Activated CD4-positive, alpha-beta T cell treated with anti-CD3 and anti-CD28 coated beads, Interleukin-2, amount 50 U/mL, for 16 hours (primary cell): ENCODE measurements around the gene ARHGAP8.

Source experiments
- DNase-seq: peaks from one replicate; pipeline ENCODE4 v3.0.0-alpha.2; 2020

ARHGAP8 gene

DNA sequence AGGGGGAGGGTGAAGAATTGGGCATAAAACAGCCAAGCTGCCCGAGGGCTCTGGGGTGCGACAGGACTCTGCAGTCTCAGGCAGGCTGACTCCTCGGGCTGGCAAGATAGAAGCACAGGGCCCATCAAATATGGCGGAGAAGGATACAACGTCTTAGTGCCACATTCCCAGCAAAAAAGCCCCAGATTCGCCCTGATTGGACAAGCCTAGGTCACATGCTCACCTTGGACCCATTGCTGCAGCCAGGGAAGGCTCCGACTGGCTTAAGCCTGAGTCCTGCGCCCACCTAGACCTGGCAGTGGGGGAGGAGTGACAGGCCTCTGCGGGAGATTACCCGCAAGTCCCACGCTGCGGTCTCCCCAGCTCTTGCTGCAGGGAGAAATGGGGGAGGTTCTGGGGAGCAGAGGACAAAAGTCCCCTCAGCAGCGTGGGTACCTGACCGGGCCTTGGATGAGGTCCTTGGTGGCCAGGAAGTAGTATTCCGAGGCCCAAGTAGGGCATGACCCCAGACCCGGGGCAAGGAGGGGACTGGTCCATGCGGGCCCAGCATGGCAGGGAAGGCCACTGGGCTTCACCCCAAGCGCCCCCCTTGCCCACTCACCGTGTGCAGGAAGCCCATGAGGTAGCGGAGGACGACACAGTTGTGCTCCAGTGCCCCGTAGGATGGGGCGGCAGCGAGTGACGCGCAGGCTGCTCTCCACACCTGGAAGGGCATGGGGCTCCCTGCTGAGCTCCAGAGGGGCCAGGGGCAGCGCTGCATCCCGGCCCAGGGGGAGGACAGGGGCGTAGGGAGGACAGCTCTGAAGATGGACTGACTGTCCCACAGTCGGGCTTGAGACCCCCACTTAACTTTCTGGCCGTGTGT lies 113.0 kb downstream of the ARHGAP8 start:
- no peak for DNase-seq

DNA sequence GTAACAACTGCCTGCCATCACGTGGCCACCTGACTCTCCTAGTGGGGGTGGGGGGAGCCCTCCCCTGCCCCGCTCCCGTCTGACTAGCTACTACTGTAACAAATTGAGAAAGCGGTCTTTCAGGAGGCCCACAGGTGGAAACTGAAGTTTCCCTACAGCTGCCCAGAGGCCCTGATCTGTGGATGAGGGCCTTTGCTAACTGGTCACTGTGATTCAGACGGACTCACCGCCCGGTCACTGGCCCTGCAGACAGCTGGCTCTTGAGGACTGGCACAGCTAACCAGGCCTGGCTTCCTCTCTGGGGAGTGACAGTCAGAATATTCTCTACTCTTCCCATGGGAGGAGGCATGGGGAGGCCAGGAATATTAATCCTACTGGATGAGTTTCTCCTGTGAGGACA lies 116.8 kb downstream of the ARHGAP8 start:
- DNase-seq = no peak

DNA sequence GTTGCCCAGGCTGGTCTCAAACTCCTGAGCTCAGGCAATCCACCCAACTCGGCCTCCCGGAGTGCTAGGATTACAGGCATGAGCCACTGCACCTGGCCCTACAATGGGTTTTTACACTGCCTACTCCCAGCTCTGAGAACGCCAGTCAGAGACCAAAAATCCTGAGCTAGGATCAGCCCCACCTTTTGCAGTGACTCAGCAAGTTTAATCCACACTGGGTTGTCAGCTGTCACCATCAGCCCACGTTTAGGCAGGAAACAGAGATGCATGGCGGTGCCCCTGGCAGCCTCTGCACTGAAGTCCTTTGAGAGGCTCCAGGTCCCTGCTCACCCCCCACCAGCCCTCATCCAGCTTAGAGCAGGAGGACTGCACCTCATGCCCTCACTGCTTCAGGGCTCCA lies 117.6 kb downstream of the ARHGAP8 start:
- peak; percentile 24 for DNase-seq

DNA sequence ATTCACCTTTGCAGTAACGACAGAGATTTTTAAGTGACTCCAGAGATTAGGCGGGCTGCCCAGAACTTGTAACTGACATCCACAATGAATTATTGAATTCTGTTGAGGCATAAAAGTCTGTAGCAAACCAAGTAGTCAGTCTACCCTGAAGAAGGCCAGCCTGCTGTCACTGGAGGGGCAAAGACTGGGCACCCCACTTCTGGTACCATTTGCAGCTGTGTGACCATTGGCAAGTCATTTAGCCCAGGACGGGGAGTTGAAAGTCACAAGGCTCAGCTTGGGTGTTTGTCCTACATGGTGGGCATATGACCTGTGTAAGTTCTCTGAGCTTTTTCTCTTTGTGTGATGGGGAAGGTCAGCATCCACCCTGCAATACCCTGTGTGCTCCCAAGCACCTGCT lies 119.4 kb downstream of the ARHGAP8 start:
- DNase-seq = no peak

GRCh38 chr22:44876921-44877320 lies 124.5 kb downstream of the ARHGAP8 start:
- DNase-seq = no peak

DNA sequence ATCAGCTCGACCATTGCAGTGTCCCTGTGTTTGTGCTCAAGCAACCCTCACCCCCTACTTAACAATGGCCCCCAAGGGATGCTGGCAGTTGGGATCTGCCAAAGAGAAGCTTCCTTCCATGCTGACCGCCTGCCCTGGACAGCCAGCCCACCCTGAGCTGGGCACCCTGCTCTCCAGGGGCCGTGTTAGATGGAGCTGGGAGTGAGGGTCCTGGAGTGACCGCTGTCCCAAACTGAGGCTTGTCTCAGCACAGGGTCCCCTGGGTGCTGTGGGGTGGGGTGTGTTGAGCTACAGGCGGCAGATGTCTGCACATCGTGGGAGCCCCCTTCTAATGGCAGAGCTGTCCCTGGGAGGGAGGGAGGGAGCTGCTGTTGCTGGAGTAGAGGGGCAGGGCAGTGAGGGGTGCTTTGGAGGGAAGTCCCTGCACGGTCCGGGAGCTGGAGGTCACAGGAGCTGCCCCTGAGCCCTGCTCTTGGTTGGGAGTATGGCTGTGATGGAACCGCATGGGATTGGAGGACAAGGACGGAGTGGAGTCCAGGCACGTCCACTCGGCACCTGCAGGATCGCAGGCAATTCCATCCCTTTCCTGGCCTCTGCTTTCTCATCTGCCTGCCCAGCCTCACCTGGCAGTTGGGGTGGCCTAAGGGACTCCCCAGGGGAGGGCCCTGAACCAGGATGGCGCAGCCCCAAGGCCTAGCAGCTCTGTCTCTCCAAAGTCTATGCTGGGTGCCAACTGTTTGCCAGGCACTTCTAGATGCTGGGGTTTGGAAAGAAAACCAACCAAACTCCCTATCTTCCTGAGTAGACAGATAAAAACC lies 126.3 kb downstream of the ARHGAP8 start:
- DNase-seq = no peak

DNA sequence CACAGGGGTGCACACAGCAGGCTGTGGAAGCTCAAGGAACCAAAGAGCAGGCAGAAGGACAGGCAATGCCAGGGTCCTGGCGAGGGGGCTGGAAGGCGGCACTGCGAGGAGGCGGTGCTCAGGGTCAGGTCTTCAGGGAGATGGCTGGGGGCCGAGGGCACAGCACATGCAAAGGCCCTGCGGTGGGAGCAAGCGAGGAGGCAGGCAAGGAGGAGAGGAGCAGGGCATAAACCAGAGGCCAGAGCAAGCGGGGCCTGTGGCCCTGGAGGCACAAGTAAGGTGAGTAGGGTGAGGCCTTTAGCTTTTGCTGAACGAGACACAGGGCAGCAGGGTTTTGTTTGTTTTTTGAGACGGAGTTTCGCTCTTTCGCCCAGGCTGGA lies 126.9 kb downstream of the ARHGAP8 start:
- DNase-seq = no peak

GRCh38 chr22:44880610-44881290 lies 128.4 kb downstream of the ARHGAP8 start:
- no peak for DNase-seq

DNA sequence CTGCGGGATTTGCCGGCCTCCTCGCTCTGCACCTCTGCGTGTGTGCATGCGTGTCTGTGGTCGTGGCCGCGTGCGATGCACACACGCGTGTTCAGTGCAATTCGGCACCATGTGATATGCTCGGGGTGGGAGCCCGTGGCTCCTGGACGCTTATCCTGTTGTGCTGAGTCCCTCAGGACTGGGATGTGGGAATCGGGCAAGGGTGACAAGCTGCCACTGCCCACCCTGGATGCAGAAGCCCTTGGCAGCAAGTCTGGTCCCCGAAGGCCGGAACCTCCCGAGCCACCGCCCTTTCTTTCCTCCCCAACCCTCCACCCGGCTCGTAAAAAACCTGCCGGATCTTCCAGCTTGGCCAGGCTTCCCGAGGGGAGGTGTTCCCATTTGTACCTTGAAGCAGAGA lies 129.2 kb downstream of the ARHGAP8 start:
- no peak for DNase-seq

DNA sequence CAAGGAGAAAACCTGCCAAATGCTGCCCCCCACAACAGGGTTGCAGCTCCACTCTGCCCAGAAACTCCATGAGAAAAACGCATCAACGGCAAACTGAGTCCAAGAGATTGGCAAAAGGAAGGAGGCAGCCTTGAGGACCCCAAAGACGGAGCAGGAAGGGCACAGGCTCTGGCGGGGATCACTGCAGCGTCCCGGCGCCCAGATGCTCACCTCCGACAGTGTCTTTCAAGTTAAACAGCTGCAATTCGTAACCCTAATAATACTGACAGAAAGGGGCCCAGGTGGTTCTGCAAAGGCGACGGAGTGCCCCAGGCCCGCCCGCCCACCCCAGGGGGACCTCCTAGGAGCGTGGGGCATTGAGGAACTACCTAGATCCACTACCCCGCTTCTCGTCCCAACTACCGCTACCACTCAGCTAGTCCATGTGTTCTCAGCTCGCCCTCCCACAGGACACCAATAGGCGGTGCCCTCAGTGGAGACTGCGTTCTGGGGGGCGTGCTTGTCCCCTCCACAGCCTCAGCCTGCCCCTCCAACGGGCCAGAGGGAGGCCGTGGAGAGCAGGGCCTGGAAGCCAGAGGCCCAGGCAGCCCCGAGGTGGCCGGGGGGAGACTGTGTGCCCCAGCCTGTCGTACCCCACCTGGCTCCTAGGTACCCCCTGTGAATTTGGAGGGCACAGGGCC lies 130.0 kb downstream of the ARHGAP8 start:
- DNase-seq = no peak

DNA sequence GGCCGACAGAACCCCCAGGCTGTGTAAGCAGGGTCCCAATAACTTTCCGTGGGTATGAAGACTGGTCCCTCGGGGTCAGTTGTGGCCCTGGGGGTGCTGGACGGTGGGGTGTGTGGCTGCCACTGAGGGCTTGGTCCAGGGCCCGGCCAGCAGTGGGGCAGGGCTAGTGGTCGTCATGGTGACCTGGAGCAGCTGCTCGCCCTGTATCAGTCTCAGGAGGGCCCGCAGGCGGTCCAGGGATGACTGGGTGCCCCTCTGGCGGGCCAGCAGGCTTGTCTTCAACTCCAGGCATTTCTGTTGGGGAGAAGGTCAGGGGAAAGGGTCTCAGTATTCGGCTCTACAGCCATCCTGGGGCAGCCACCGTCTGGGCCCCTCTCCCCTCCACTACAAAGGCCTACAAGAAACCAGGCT lies 130.6 kb downstream of the ARHGAP8 start:
- DNase-seq = no peak

DNA sequence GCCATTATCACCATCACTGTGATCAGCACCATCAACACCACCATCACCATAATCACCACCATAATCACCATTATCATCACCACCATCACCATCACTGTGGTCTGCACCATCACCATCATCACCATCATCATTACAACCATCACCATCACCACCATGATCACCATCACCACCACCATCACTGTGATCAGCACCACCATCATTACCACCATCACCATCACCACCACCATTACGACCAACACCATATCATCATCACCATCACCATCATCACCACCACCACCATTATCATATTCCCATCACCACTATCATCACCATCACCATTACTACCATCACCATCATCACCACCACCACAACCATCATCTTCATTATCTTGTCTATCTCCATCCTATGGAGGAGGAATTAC lies 132.2 kb downstream of the ARHGAP8 start:
- DNase-seq = no peak

DNA sequence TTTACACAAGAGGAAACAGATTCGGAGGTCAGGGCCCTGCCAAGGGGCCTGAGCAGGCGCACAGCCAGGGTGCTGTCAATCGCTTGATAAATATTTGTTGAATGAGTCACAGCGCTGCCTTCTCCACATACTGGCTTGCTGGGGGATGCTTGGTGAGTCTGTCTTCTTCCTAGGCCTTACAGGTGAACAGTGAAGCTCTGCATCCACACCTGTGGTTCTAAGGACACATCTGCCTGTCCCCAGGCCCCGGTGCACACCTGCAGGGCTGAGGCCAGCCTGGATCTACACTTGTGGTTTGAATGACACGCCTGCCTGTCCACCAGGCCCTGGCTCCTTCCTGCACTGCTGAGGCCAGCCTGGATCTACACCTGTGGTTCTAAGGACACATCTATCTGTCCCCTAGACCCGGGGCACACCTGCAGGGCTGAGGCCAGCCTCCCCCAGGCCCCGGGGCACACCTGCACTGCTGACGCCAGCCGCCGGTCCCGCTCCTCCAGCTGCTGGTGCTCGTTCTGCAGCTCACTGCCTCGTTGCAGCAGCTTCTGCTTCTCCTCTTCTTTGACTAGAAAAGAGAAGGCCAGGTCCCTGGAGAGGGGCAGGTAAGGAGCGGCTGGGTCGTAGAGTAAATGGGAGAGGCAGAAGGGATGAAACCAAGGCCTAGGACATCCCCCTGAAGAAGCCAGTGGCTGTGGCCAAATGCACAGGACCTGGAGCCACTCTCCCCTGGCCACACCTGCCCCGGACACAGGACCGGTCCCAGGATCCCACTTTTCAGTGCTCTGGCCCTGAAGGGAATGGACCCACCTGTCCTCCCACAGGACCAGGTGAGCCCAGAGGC lies 132.8 kb downstream of the ARHGAP8 start:
- DNase-seq = no peak

GRCh38 chr22:44885806-44886360 lies 133.5 kb downstream of the ARHGAP8 start:
- no peak for DNase-seq

DNA sequence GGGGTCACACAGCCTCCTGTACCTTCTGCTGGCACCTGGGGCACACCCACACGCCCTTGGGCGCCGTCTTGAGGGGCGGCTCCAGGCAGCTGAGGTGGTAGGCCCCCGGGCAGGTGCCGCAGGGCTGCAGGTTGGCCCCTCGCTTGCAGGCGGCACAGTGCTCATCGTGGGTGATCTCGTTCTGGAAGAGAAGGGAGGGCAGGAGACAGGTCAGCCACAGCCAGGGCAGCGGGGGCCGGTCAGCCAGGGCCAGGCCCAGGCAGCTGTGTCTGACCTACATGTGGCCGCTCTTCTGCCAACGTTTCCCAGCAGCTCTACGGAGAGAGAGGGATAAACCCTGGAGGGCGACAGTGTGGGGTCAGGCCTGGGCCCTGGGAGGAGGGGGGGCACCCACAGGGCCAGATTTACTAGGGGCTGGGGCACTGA lies 135.6 kb downstream of the ARHGAP8 start:
- DNase-seq = no peak

DNA sequence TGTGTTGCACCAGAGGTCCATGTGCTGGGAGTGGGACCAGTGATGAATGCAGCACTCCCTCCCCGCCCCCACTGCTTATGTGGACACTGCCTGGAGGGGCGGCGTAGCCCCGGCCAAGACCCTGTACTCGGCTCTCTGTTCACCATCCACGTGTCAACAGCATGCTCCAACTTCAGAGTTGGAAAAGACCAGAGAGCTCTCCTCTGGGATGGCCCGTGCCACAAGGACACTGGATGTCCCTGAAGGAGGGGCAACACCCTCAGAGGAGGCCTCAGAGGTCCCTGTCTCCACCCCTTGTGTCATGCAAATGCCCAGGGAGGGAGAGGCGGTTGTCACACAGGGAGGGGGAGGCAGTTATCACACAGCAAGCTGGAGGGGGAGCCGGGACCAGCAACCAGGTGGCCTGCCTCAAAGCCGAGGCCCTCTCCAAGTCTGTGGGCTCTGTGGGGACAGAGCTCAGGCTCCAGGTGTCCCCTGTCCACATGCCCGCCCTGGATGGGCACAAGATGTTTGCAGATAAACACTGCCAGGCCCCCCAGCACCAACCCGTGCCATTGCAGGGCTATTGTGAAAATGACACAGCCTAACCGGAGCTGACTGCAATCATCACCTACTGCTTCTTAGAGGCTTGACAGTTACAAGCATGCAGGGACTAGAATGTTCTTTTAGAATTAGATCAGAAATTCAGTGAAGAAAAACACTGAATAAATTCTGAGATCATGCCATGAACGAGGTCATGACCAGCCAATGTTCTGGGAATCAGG lies 136.3 kb downstream of the ARHGAP8 start:
- no peak for DNase-seq

- DNase-seq = no peak
Measured at GRCh38 chr22:44889255-44889878, 137.0 kb downstream of the ARHGAP8 start.

- DNase-seq = no peak
Measured at GRCh38 chr22:44890416-44891292, 138.3 kb downstream of the ARHGAP8 start.

GRCh38 chr22:44891293-44891747 lies 138.9 kb downstream of the ARHGAP8 start:
- no peak for DNase-seq
